Measurements from ENCODE around the gene NCKAP1. TPM values are rescaled to one million over a fixed set of nuclear protein-coding genes. Genes with fewer than 3 reads are reported as not detected.

The NCKAP1 gene
- total and polyA plus RNA-seq, 2 experiments from 2014 or later: 54.5 to 216 TPM

- TF ChIP-seq, protein P1, sequence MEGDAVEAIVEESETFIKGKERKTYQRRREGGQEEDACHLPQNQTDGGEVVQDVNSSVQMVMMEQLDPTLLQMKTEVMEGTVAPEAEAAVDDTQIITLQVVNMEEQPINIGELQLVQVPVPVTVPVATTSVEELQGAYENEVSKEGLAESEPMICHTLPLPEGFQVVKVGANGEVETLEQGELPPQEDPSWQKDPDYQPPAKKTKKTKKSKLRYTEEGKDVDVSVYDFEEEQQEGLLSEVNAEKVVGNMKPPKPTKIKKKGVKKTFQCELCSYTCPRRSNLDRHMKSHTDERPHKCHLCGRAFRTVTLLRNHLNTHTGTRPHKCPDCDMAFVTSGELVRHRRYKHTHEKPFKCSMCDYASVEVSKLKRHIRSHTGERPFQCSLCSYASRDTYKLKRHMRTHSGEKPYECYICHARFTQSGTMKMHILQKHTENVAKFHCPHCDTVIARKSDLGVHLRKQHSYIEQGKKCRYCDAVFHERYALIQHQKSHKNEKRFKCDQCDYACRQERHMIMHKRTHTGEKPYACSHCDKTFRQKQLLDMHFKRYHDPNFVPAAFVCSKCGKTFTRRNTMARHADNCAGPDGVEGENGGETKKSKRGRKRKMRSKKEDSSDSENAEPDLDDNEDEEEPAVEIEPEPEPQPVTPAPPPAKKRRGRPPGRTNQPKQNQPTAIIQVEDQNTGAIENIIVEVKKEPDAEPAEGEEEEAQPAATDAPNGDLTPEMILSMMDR (IDR thresholded peaks at IDR 0.05; ENCODE audit: poor library complexity): no peak
- TF ChIP-seq EZH2phosphoT487 (IDR thresholded peaks at IDR 0.05; ENCODE audit: low read depth, severe bottlenecking, unreplicated experiment): no peak
- no peak for TF ChIP-seq EZH2 (IDR thresholded peaks at IDR 0.05; ENCODE audit: borderline replicate concordance)
- Histone ChIP-seq H3K79me2 (no peaks in the 10 kb centered on the region), H4K20me1 (ENCODE audit: insufficient read depth, poor library complexity, severe bottlenecking) (no peaks in the 10 kb centered on the region), H3K9me2 (replicated peaks; ENCODE audit: insufficient read depth) (no peaks in the 10 kb centered on the region), H3K27me3 (no peaks in the 10 kb centered on the region), H3K36me3 (replicated peaks; ENCODE audit: insufficient read depth, low read depth) (no peaks in the 10 kb centered on the region), H3K4me3 (no peak overlapping the region), H3K4me1 (ENCODE audit: insufficient read depth) (peaks cover 8% of the 10 kb centered on the region), H3K9me3 (ENCODE audit: low read depth) (no peaks in the 10 kb centered on the region), H3K4me2 (no peak overlapping the region), H3K27ac (no peak overlapping the region), H2AFZ (no peak overlapping the region)
- DNase-seq (ENCODE audit: low spot score): no peak
- 38% methylated on average over 2 of the region's 2 CpGs for WGBS (ENCODE audit: low lambda C conversion rate, missing lambda C conversion rate)
Measured at GRCh38 chr2:183063083-183063482, 24.8 kb upstream of the NCKAP1 start.

GRCh38 chr2:183060571-183061231 is 22.4 kb upstream of the NCKAP1 start:
- H3K4me1 ChIP-seq (ENCODE audit: insufficient read depth): peaks cover 15% of the 10 kb centered on the region
- no peaks in the 10 kb centered on the region for H3K9me3 ChIP-seq (ENCODE audit: low read depth)
- peak overlapping the region; percentile 94 for H3K27ac ChIP-seq
- H3K4me3 ChIP-seq: no peak overlapping the region
- no peaks in the 10 kb centered on the region for H3K9me2 ChIP-seq (replicated peaks; ENCODE audit: insufficient read depth)
- DNase-seq (ENCODE audit: low spot score): peak; percentile 44
- H3K79me2 ChIP-seq: no peaks in the 10 kb centered on the region
- TF ChIP-seq EZH2 (IDR thresholded peaks at IDR 0.05; ENCODE audit: borderline replicate concordance) (no peak), EZH2phosphoT487 (IDR thresholded peaks at IDR 0.05; ENCODE audit: low read depth, severe bottlenecking, unreplicated experiment) (no peak)
- TF ChIP-seq, protein P1 (IDR thresholded peaks at IDR 0.05; ENCODE audit: poor library complexity): no peak
- no peaks in the 10 kb centered on the region for H3K36me3 ChIP-seq (replicated peaks; ENCODE audit: insufficient read depth, low read depth)
- H4K20me1 ChIP-seq (ENCODE audit: insufficient read depth, poor library complexity, severe bottlenecking): no peaks in the 10 kb centered on the region
- H3K27me3 ChIP-seq: no peaks in the 10 kb centered on the region
- H3K4me2 ChIP-seq: peak overlapping the region; percentile 64
- H2AFZ ChIP-seq: peak overlapping the region; percentile 43
- WGBS (ENCODE audit: low lambda C conversion rate, missing lambda C conversion rate): 71% methylated on average over 14 of the region's 14 CpGs

DNA sequence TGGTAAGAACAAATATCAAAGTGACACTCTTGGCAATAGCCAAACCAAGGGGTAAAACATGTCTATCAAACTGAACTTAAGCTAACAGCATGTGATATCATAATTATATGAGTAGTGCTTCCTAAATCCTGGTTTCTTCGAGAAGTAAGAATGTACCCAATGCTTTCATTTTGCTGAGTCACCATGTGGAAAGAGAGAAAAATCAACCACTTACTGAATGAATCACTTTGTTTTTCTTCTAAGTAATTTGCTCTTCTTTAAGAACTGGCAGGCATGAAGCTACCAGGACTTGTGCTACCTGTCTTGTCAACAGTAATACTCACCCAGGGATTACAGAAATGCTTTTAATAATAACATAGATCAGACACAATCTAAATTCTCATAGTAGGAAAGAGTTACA is 21.3 kb upstream of the NCKAP1 start:
- Histone ChIP-seq H3K9me3 (ENCODE audit: low read depth) (no peaks in the 10 kb centered on the region), H3K27ac (peak overlapping the region; percentile 94), H4K20me1 (ENCODE audit: insufficient read depth, poor library complexity, severe bottlenecking) (no peaks in the 10 kb centered on the region), H3K9me2 (replicated peaks; ENCODE audit: insufficient read depth) (no peaks in the 10 kb centered on the region), H3K4me3 (no peak overlapping the region), H3K36me3 (replicated peaks; ENCODE audit: insufficient read depth, low read depth) (no peaks in the 10 kb centered on the region), H3K79me2 (no peaks in the 10 kb centered on the region), H3K27me3 (no peaks in the 10 kb centered on the region), H3K4me1 (ENCODE audit: insufficient read depth) (peaks cover 15% of the 10 kb centered on the region), H2AFZ (no peak overlapping the region), H3K4me2 (peak overlapping the region; percentile 64)
- peak; percentile 32 for DNase-seq (ENCODE audit: low spot score)
- TF ChIP-seq EZH2phosphoT487 (IDR thresholded peaks at IDR 0.05; ENCODE audit: low read depth, severe bottlenecking, unreplicated experiment): no peak
- 32% methylated on average over 1 of the region's 1 CpG for WGBS (ENCODE audit: low lambda C conversion rate, missing lambda C conversion rate)

- no peaks in the 10 kb centered on the region for H3K9me2 ChIP-seq (replicated peaks; ENCODE audit: insufficient read depth)
- 84% methylated on average over 3 of the region's 3 CpGs for WGBS (ENCODE audit: low lambda C conversion rate, missing lambda C conversion rate)
- no peaks in the 10 kb centered on the region for H3K9me3 ChIP-seq (ENCODE audit: low read depth)
- TF ChIP-seq EZH2phosphoT487 (IDR thresholded peaks at IDR 0.05; ENCODE audit: low read depth, severe bottlenecking, unreplicated experiment) (no peak), EZH2 (IDR thresholded peaks at IDR 0.05; ENCODE audit: borderline replicate concordance) (no peak)
- TF ChIP-seq, protein P1 (IDR thresholded peaks at IDR 0.05; ENCODE audit: poor library complexity): no peak
- peak overlapping the region; percentile 34 for H2AFZ ChIP-seq
- H3K4me2 ChIP-seq: peak overlapping the region; percentile 65
- H3K27ac ChIP-seq: peak overlapping the region; percentile 88
- no peak for DNase-seq (ENCODE audit: low spot score)
- H3K4me1 ChIP-seq (ENCODE audit: insufficient read depth): peaks cover 15% of the 10 kb centered on the region
- no peaks in the 10 kb centered on the region for H4K20me1 ChIP-seq (ENCODE audit: insufficient read depth, poor library complexity, severe bottlenecking)
- no peak overlapping the region for H3K4me3 ChIP-seq
- no peaks in the 10 kb centered on the region for H3K79me2 ChIP-seq
- H3K36me3 ChIP-seq (replicated peaks; ENCODE audit: insufficient read depth, low read depth): no peaks in the 10 kb centered on the region
- no peaks in the 10 kb centered on the region for H3K27me3 ChIP-seq
Measured at GRCh38 chr2:183057333-183057985, 19.2 kb upstream of the NCKAP1 start.
